Muscle layer of duodenum (tissue), 2 donors: Measurements from ENCODE around the gene HLCS.
A peak's percentile ranks its signal among the peaks of the same experiment; 100 is the strongest.

Experiments
- H3K27ac ChIP-seq: one replicate; pipeline ENCODE4 v1.7.0; 2013; ENCODE audit warnings: mild to moderate bottlenecking, low read length
- H3K27me3 ChIP-seq: one replicate; pipeline ENCODE4 v1.7.0; 2013; ENCODE audit warnings: low read depth, mild to moderate bottlenecking, control low read depth, low read length
- H3K36me3 ChIP-seq, 2 donors: one replicate each; pipeline ENCODE4 v1.7.0; 2013; ENCODE audit warnings: low read length in 2 of 2, control low read depth in 1 of 2, mild to moderate bottlenecking in 1 of 2; ENCODE audit not compliant: insufficient read depth in 2 of 2, control insufficient read depth in 1 of 2
- H3K4me1 ChIP-seq, 2 donors: one replicate each; pipeline ENCODE4 v1.7.0; 2013; ENCODE audit warnings: low read length in 2 of 2, mild to moderate bottlenecking in 2 of 2, control low read depth in 1 of 2, moderate library complexity in 1 of 2; ENCODE audit not compliant: insufficient read depth in 2 of 2, control insufficient read depth in 1 of 2
- H3K4me3 ChIP-seq, 2 donors: one replicate each; pipeline ENCODE4 v1.7.0; 2013; ENCODE audit warnings: low read length in 2 of 2, low read depth in 1 of 2, mild to moderate bottlenecking in 1 of 2
- H3K9me3 ChIP-seq, 2 donors: one replicate each; pipeline ENCODE4 v1.7.0; 2013; ENCODE audit warnings: low read length in 2 of 2, control low read depth in 1 of 2, mild to moderate bottlenecking in 1 of 2; ENCODE audit not compliant: control insufficient read depth in 1 of 2
- donor health status: healthy.

Gene HLCS

GRCh38 chr21:36718951-36719501, 247.4 kb downstream of the HLCS start:
- Histone ChIP-seq H3K27me3 (peaks cover 19% of the 10 kb centered on the region), H3K9me3 (peaks cover 0 to 4% of the 10 kb centered on the region in 2 donors), H3K36me3 (no peaks in the 10 kb centered on the region), H3K27ac (peak overlapping the region; percentile 79), H3K4me3 (no peak overlapping the region), H3K4me1 (no peaks in the 10 kb centered on the region)

DNA sequence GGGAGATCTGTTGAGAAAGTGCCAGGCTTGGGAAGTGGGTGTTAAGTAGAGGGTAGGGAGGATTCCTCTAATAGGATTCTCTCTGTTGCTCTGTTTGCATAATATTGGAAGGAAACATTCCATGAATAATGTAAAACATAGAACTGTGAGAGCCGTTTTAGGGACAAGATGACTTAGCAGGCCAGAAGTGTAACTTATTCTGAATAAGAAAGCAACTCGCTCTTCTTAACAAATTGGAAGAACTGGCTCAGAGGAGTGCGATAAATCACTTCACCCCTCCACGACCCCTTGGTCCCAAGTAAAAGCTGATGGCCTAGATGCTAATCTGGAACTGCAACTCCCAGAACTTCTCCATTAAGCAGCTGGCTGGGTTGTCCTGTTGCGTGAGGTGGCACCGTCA, 248.5 kb downstream of the HLCS start:
- peaks cover 0 to 4% of the 10 kb centered on the region in 2 donors for H3K9me3 ChIP-seq
- H3K4me3 ChIP-seq = no peak overlapping the region
- H3K4me1 ChIP-seq = no peaks in the 10 kb centered on the region
- H3K36me3 ChIP-seq = no peaks in the 10 kb centered on the region
- peaks cover 19% of the 10 kb centered on the region for H3K27me3 ChIP-seq
- no peak overlapping the region for H3K27ac ChIP-seq

DNA sequence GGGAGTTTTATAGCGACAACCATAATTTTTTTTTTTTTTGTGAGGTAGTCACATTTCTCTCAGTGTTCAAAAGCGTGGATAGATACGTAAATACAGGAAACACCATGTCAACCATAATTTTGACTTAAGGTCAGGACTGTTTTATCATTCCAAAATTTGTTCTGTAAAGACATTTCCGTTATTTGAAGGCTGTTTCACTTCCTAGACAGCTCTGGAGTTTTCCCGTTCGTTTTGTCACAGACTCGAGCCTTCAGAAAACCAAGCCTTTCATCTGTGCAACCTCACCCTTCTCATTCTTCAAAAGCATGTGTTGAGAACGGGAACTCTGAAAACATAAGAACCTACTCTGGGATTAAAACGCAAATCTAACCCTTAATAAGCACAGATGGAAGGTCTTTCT, 249.6 kb downstream of the HLCS start:
- peaks cover 27% of the 10 kb centered on the region for H3K27me3 ChIP-seq
- H3K9me3 ChIP-seq = peaks cover 0 to 4% of the 10 kb centered on the region in 2 donors
- no peaks in the 10 kb centered on the region for H3K36me3 ChIP-seq
- no peak overlapping the region for H3K4me3 ChIP-seq
- H3K27ac ChIP-seq = no peak overlapping the region
- H3K4me1 ChIP-seq = no peaks in the 10 kb centered on the region

- no peak overlapping the region for H3K27ac ChIP-seq
- no peaks in the 10 kb centered on the region for H3K36me3 ChIP-seq
- peaks cover 31% of the 10 kb centered on the region for H3K27me3 ChIP-seq
- H3K4me1 ChIP-seq = no peaks in the 10 kb centered on the region
- H3K4me3 ChIP-seq = no peak overlapping the region
- H3K9me3 ChIP-seq = peaks cover 0 to 4% of the 10 kb centered on the region in 2 donors
These were observed 250.1 kb downstream of the HLCS start for GRCh38 chr21:36716387-36716786.

DNA sequence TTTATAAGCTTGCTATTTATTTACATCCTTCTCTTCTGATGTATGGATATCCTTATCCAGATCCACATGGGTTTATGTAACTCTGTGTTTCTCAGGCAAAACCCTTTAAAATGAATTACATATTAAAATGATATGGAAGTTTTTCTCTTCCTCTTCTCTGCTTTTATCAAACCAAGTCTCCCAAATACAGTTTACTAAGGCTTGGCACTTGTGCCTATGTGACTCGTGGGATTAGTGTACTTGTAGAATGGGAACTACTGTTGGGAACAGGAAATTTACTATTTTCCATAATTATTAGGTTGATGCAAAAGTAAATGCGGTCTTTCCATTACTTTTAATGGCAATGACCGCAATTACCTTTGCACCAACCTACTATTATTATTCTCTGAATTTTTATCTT, 252.7 kb downstream of the HLCS start:
- no peak overlapping the region for H3K27ac ChIP-seq

DNA sequence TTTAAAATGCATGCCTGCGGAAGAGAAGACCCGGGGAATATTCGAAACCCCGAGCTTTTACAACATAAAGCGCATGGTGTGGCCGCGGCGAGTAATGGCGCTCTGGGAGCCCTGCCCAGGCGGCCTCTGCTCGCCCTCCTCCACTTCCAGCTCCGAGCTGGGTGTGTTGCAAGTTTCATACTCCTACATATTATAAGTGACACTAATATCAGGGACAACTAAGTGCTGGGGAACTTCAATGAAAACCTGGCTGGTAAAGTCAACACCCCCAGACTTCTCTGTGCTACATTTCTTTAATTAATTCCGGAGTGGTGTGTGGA, 255.8 kb downstream of the HLCS start:
- Histone ChIP-seq H3K9me3 (no peaks in the 10 kb centered on the region), H3K27me3 (peaks cover 72% of the 10 kb centered on the region)

More for the DNA sequence above, 252.7 kb downstream of the HLCS start:
- no peak overlapping the region for H3K4me3 ChIP-seq
- H3K9me3 ChIP-seq = peaks cover 0 to 4% of the 10 kb centered on the region in 2 donors
- H3K27me3 ChIP-seq = peaks cover 51% of the 10 kb centered on the region
- no peaks in the 10 kb centered on the region for H3K36me3 ChIP-seq
- H3K4me1 ChIP-seq = peaks cover 0 to 19% of the 10 kb centered on the region in 2 donors

DNA sequence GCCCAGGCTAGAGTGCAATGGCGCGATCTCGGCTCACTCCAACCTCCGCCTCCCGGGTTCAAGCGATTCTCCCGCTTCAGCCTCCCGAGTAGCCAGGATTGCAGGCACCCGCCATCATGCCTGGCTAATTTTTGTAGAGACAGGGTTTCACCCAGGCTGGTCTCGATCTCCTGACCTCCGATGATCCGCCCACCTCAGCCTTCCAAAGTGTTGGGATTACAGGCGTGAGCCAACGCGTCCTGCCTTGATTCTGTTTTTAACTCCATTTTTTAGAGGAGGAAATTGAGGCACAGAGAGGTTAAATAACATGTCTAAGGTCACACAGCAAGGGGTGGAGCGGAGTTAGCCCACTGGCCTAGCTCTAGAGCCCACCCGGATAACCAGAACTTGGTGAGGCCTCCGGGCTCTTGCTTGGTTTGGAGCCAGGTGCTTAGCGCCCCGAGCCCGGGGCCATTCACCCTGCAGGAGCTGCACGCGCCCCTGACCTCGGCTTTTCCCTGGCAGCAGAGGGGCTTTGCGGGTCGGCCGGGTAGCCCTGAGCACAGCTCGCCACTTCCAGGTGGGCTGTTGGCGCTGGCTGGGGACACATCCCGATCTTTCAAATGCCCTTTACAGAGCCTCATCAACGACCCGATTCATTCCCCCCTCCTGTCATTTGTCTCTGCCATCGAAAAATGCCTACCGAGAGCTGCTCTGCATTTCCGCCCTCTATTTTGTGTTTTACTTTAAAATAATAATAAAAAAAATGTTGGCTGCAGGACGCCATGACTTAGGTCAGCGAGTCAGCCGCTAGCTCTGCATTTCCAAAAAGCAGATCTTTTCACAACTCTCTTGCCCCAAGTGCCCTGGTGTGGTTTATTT, 256.4 kb downstream of the HLCS start:
- no peaks in the 10 kb centered on the region for H3K9me3 ChIP-seq
- H3K36me3 ChIP-seq = no peaks in the 10 kb centered on the region
- peaks cover 0 to 50% of the 10 kb centered on the region in 2 donors for H3K4me1 ChIP-seq
- peaks cover 78% of the 10 kb centered on the region for H3K27me3 ChIP-seq
- no peak overlapping the region for H3K4me3 ChIP-seq
- no peak overlapping the region for H3K27ac ChIP-seq

More for the DNA sequence above, 255.8 kb downstream of the HLCS start:
- Histone ChIP-seq H3K36me3 (no peaks in the 10 kb centered on the region), H3K4me3 (no peak overlapping the region), H3K4me1 (peaks cover 0 to 44% of the 10 kb centered on the region in 2 donors), H3K27ac (no peak overlapping the region)

GRCh38 chr21:36709030-36709867, 257.2 kb downstream of the HLCS start:
- peak overlapping the region in 1 of 2 donors; percentile 44 for H3K4me3 ChIP-seq
- H3K9me3 ChIP-seq = no peaks in the 10 kb centered on the region
- no peaks in the 10 kb centered on the region for H3K36me3 ChIP-seq
- H3K27me3 ChIP-seq = peaks cover 82% of the 10 kb centered on the region
- no peak overlapping the region for H3K27ac ChIP-seq
- peaks cover 0 to 58% of the 10 kb centered on the region in 2 donors for H3K4me1 ChIP-seq

DNA sequence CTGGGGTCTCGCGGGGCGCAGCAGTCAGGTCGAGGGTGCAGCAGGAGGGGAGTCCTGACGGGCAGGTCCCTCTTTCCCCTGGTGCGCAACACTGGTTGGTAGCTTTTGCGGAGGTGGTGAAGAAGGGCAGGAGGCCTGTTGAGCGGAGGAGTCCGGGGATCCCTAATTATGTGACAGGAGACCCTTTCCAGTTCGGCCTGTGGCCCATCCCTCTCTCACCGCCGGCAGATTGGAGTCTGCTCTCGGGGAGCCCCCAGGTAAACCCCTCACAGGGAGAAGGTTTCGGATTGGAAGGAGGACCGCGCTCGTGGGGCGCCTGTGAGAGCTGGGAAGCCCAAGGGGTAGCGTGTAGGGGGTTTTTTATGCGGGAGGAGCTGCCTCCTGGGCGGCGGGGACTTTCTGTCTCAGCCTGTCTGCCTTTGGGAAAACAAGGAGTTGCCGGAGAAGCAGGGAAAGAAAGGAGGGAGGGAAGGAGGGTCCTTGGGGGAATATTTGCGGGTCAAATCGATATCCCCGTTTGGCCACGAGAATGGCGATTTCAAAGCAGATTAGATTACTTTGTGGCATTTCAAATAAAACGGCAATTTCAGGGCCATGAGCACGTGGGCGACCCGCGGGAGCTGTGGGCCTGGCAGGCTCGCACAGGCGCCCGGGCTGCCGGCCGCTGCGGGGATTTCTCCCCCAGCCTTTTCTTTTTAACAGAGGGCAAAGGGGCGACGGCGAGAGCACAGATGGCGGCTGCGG, 258.0 kb downstream of the HLCS start:
- peaks cover 0 to 61% of the 10 kb centered on the region in 2 donors for H3K4me1 ChIP-seq
- H3K27ac ChIP-seq = no peak overlapping the region
- peaks cover 90% of the 10 kb centered on the region for H3K27me3 ChIP-seq
- H3K4me3 ChIP-seq = peak overlapping the region in 1 of 2 donors; percentile 44
- no peaks in the 10 kb centered on the region for H3K9me3 ChIP-seq
- H3K36me3 ChIP-seq = no peaks in the 10 kb centered on the region

DNA sequence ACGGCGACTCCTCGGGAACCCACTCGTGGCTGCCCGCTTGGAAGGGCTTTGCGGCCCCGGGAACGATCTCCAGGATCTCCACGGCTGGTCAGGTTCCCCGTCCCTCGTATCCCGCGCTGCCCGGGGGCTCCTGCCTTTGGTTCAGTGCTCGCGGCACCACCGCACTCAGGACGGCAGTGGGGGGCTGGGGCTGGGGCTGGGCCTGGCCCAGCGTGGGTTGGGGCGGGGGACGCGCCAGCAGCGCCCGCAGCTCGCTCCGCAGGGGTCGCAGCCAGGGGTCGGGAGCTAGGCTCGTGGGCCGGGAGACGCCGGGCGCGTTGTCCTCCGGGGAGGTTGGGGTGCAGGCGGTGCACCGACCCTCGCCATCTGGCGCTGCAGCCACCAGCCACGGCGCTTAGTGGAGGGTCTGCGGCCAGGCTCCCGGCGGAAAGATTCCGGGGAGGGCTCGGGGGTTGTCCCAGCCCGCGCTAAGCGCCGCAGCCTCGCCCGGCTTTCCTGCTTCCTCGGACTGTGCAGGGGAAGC, 258.6 kb downstream of the HLCS start:
- Histone ChIP-seq H3K36me3 (no peaks in the 10 kb centered on the region), H3K27ac (no peak overlapping the region), H3K27me3 (peaks cover 97% of the 10 kb centered on the region), H3K4me1 (peaks cover 0 to 61% of the 10 kb centered on the region in 2 donors), H3K4me3 (peak overlapping the region in 1 of 2 donors; percentile 44), H3K9me3 (no peaks in the 10 kb centered on the region)
